Psoas muscle (tissue), 8 donors: ENCODE results near the gene SEMA3B. TPM values are rescaled to one million over a fixed set of nuclear protein-coding genes. Genes with fewer than 3 reads are reported as not detected.

Experiments used
- ATAC-seq, 4 donors: fragments of 200-7000 bp; cut with Tn5 transposase; one replicate each; pipeline ENCODE4 v1.9.1; 2020; ENCODE audit warnings: moderate library complexity in 3 of 4, mild to moderate bottlenecking in 2 of 4
- DNase-seq, 2 donors: peaks; one replicate each; pipeline ENCODE4 v3.0.0-alpha.2; 2020
- H3K27ac ChIP-seq: fragments of 200-600 bp; one replicate; pipeline ENCODE4 v1.8.0; 2022
- H3K27me3 ChIP-seq, 3 donors: fragments of 200-600 bp in 1 of 3; one replicate each; pipeline versions ENCODE4 v1.6.1 to v1.8.0; 2013 to 2022; ENCODE audit warnings: low read length in 2 of 3, mild to moderate bottlenecking in 2 of 3, moderate library complexity in 1 of 3; ENCODE audit not compliant: insufficient read depth in 3 of 3
- H3K36me3 ChIP-seq, 2 donors: fragments of 200-600 bp in 1 of 2; one replicate each; pipeline versions ENCODE4 v1.6.1 to v1.8.0; 2013 to 2022; ENCODE audit warnings: low read depth in 1 of 2, mild to moderate bottlenecking in 1 of 2, moderate library complexity in 1 of 2; ENCODE audit not compliant: insufficient read depth in 1 of 2
- H3K4me1 ChIP-seq: fragments of 200-600 bp; one replicate; pipeline ENCODE4 v1.8.0; 2022
- H3K4me3 ChIP-seq: fragments of 200-600 bp; one replicate; pipeline ENCODE4 v1.8.0; 2022; ENCODE audit warnings: mild to moderate bottlenecking
- H3K9me3 ChIP-seq: fragments of 200-600 bp; one replicate; pipeline ENCODE4 v1.8.0; 2022
- CTCF ChIP-seq: fragments of 200-600 bp; IDR thresholded peaks from one replicate; pipeline ENCODE4 v1.8.0; 2022; ENCODE audit warnings: antibody characterized with exemption
- whole genome bisulfite sequencing, 3 donors: extraction: QIAGEN DNeasy Blood & Tissue Kit; methylation state at CpG; one replicate each; pipeline versions ENCODE4 v1.1.6 to v1.1.7; 2013; 5-methylcytosine and 5-hydroxymethylcytosine counted together
- intact Hi-C, 2 donors: fragments of 100-400 bp; cut with DNase I; formaldehyde crosslinking; loops; one replicate each; pipeline versions ENCODE4 v1.11.0 to v1.14.2; 2022
- polyA plus RNA-seq, 3 donors: library from polyadenylated mRNA; stranded (reverse); fragments of 200-250 nt; gene quantifications; one replicate each; pipeline ENCODE4 v1.2.3, GENCODE V29; 2013
- total RNA-seq, 4 donors: library from RNA; stranded (reverse); fragmentation: NEBNext Ultra II Directional in 2 of 4; extraction: Animal tissue kit (Norgen Biotek cat#: 25700) in 2 of 4; gene quantifications; one replicate each; pipeline versions ENCODE4 v1.2.1 to v1.2.4, GENCODE V29; 2021 to 2023
- donor health status: healthy with polysubstance abuse.
- donor health status: DM: no; HTN: no; CAD: no; lungs with moderate emphysema.
- donor health status: Bipolar disorder and iron deficiency.
- donor health status: healthy.
- donor health status: DM: yes; HTN: yes; CAD: no.
- donor health status: DM: no; HTN: no; CAD: no.
- donor health status: DM: no; HTN: no; CAD: no.
- donor health status: DM: yes; HTN: yes; CAD: no.

Gene SEMA3B
- total and polyA plus RNA-seq, 7 donors: 2.1 to 6.8 (median 3.4) TPM

GRCh38 chr3:50272911-50273688 lies 4.2 kb downstream of the SEMA3B start:
- no peak overlapping the region for H3K27ac ChIP-seq
- peaks cover 0 to 1% (median 0%) of the 10 kb centered on the region in 3 donors for H3K27me3 ChIP-seq
- peaks cover 30% of the 10 kb centered on the region for H3K4me1 ChIP-seq
- no peaks in the 10 kb centered on the region for H3K36me3 ChIP-seq
- ATAC-seq (peak; percentile 79 to 86 (median 84)), DNase-seq (peak; percentile 86 to 93)
- H3K9me3 ChIP-seq: no peaks in the 10 kb centered on the region
- intact Hi-C loops: loop anchor here (1.0 to 5.0 kb wide), 5 partner anchors 46 to 151 kb away; partner anchors contain the start of gene GNAT1 (in 1 of the 2)
- TF ChIP-seq CTCF: peak; percentile 99
- WGBS, 3 donors: 15 to 18% (median 16%) methylated on average over 58 to 61 of the region's 61 CpGs
- peak overlapping the region; percentile 38 for H3K4me3 ChIP-seq

GRCh38 chr3:50273689-50274065 lies 4.7 kb downstream of the SEMA3B start:
- no peak for DNase-seq
- Histone ChIP-seq H3K27ac (no peak overlapping the region), H3K9me3 (no peaks in the 10 kb centered on the region), H3K4me3 (peak overlapping the region; percentile 38), H3K27me3 (peaks cover 0 to 1% (median 0%) of the 10 kb centered on the region in 3 donors), H3K4me1 (peaks cover 30% of the 10 kb centered on the region), H3K36me3 (no peaks in the 10 kb centered on the region)
- ATAC-seq: no peak
- 67 to 71% (median 69%) methylated on average over 25 to 31 of the region's 31 CpGs for WGBS, 3 donors
- TF ChIP-seq CTCF: no peak
- intact Hi-C loops: loop anchor here (1.0 to 5.0 kb wide), 5 partner anchors 46 to 151 kb away; partner anchors contain the start of gene GNAT1 (in 1 of the 2)

- H3K27ac ChIP-seq: no peak overlapping the region
- peak; percentile 57 for TF ChIP-seq CTCF
- intact Hi-C loops: loop anchor here (5.0 kb wide), 2 partner anchors 82 to 152 kb away; partner anchors contain the start of gene GNAT1 (in 1 of the 2)
- H3K4me3 ChIP-seq: no peak overlapping the region
- H3K27me3 ChIP-seq: peaks cover 0 to 1% (median 0%) of the 10 kb centered on the region in 3 donors
- ATAC-seq (peak in 2 of 4 donors; percentile 32 to 38), DNase-seq (peak; percentile 69 to 80)
- H3K9me3 ChIP-seq: no peaks in the 10 kb centered on the region
- no peaks in the 10 kb centered on the region for H3K36me3 ChIP-seq
- WGBS, 3 donors: 45 to 50% (median 49%) methylated on average over 26 of the region's 26 CpGs
- peaks cover 30% of the 10 kb centered on the region for H3K4me1 ChIP-seq
Measured at GRCh38 chr3:50274371-50275104, 5.6 kb downstream of the SEMA3B start.

- Histone ChIP-seq H3K27ac (no peak overlapping the region), H3K9me3 (no peaks in the 10 kb centered on the region), H3K36me3 (no peaks in the 10 kb centered on the region), H3K27me3 (peaks cover 0 to 1% (median 0%) of the 10 kb centered on the region in 3 donors), H3K4me1 (peaks cover 25% of the 10 kb centered on the region), H3K4me3 (no peak overlapping the region)
- WGBS, 3 donors: 57 to 69% (median 67%) methylated on average over 61 to 65 of the region's 65 CpGs
- DNase-seq: no peak
- ATAC-seq: no peak
- no peak for TF ChIP-seq CTCF
- intact Hi-C loops: no loop called here
Measured at GRCh38 chr3:50275141-50275995, 6.4 kb downstream of the SEMA3B start.
